Parathyroid adenoma (tissue), 2 donors: Measurements from ENCODE around the gene PRRC2B.

Experiments used
- H2AFZ ChIP-seq: fragments of 300-600 bp; sonication (generic); one replicate; pipeline ENCODE4 v1.7.0; 2017; ENCODE audit warnings: antibody characterized with exemption, mild to moderate bottlenecking
- H3K27ac ChIP-seq: fragments of 300-600 bp; sonication (generic); one replicate; pipeline ENCODE4 v1.7.0; 2017
- H3K27me3 ChIP-seq: fragments of 300-600 bp; sonication (generic); one replicate; pipeline ENCODE4 v1.7.0; 2017; ENCODE audit warnings: low read length; ENCODE audit not compliant: control insufficient read depth, insufficient read depth
- H3K36me3 ChIP-seq: fragments of 300-600 bp; sonication (generic); one replicate; pipeline ENCODE4 v1.7.0; 2017; ENCODE audit warnings: low read length; ENCODE audit not compliant: control insufficient read depth, insufficient read depth
- H3K4me1 ChIP-seq: fragments of 300-600 bp; sonication (generic); one replicate; pipeline ENCODE4 v1.7.0; 2017; ENCODE audit warnings: control low read depth
- H3K4me2 ChIP-seq: fragments of 300-600 bp; sonication (generic); one replicate; pipeline ENCODE4 v1.7.0; 2017; ENCODE audit warnings: low read length
- H3K4me3 ChIP-seq: fragments of 300-600 bp; sonication (generic); one replicate; pipeline ENCODE4 v1.7.0; 2017; ENCODE audit warnings: low read depth, low read length
- H3K79me2 ChIP-seq: fragments of 300-600 bp; sonication (generic); one replicate; pipeline ENCODE4 v1.7.0; 2017; ENCODE audit warnings: control low read depth
- H3K9ac ChIP-seq: fragments of 300-600 bp; sonication (generic); one replicate; pipeline ENCODE4 v1.7.0; 2017; ENCODE audit warnings: mild to moderate bottlenecking
- H3K9me3 ChIP-seq: fragments of 300-600 bp; sonication (generic); one replicate; pipeline ENCODE4 v1.7.0; 2017; ENCODE audit warnings: low read length; ENCODE audit not compliant: control insufficient read depth
- CTCF ChIP-seq: fragments of 300-600 bp; sonication (generic); IDR thresholded peaks from one replicate; pipeline ENCODE4 v1.7.0; 2017; ENCODE audit warnings: antibody characterized with exemption, mild to moderate bottlenecking
- donor health status: primary hyperparathyroidism.

Gene PRRC2B

GRCh38 chr9:131473198-131473885 lies 79.5 kb downstream of the PRRC2B start:
- Histone ChIP-seq H3K27ac (no peak overlapping the region), H2AFZ (no peak overlapping the region), H3K79me2 (peaks cover 12% of the 10 kb centered on the region), H3K9me3 (no peaks in the 10 kb centered on the region), H3K9ac (no peak overlapping the region), H3K27me3 (no peaks in the 10 kb centered on the region), H3K4me2 (no peak overlapping the region), H3K4me1 (no peaks in the 10 kb centered on the region), H3K4me3 (no peak overlapping the region), H3K36me3 (no peaks in the 10 kb centered on the region)
- TF ChIP-seq CTCF: no peak

- Histone ChIP-seq H3K4me2 (no peak overlapping the region), H3K27ac (no peak overlapping the region), H3K4me3 (no peak overlapping the region), H3K9me3 (no peaks in the 10 kb centered on the region), H2AFZ (no peak overlapping the region), H3K4me1 (no peaks in the 10 kb centered on the region), H3K9ac (no peak overlapping the region), H3K36me3 (no peaks in the 10 kb centered on the region), H3K79me2 (peaks cover 10% of the 10 kb centered on the region), H3K27me3 (no peaks in the 10 kb centered on the region)
- TF ChIP-seq CTCF: no peak
These were observed 80.0 kb downstream of the PRRC2B start for GRCh38 chr9:131473891-131474290.

GRCh38 chr9:131474711-131475110 lies 80.8 kb downstream of the PRRC2B start:
- no peak overlapping the region for H3K27ac ChIP-seq
- H3K4me2 ChIP-seq: no peak overlapping the region
- H3K36me3 ChIP-seq: no peaks in the 10 kb centered on the region
- H3K4me1 ChIP-seq: no peaks in the 10 kb centered on the region
- H3K4me3 ChIP-seq: no peak overlapping the region
- TF ChIP-seq CTCF: no peak
- no peak overlapping the region for H2AFZ ChIP-seq
- peaks cover 7% of the 10 kb centered on the region for H3K79me2 ChIP-seq
- H3K9ac ChIP-seq: no peak overlapping the region
- no peaks in the 10 kb centered on the region for H3K9me3 ChIP-seq
- no peaks in the 10 kb centered on the region for H3K27me3 ChIP-seq

- Histone ChIP-seq H3K79me2 (peaks cover 3% of the 10 kb centered on the region), H3K9ac (no peak overlapping the region), H2AFZ (no peak overlapping the region), H3K27ac (no peak overlapping the region), H3K4me2 (no peak overlapping the region), H3K27me3 (no peaks in the 10 kb centered on the region), H3K36me3 (no peaks in the 10 kb centered on the region), H3K9me3 (no peaks in the 10 kb centered on the region), H3K4me1 (no peaks in the 10 kb centered on the region), H3K4me3 (no peak overlapping the region)
- TF ChIP-seq CTCF: no peak
These were observed 81.4 kb downstream of the PRRC2B start for GRCh38 chr9:131475111-131475955.
